NB4 (cell line): ENCODE data around the gene GRHL3.

Experiments used
- CTCF ChIP-seq: IDR thresholded peaks from one replicate; pipeline ENCODE4 v1.5.1; 2012; ENCODE audit warnings: low read depth, low read length
- MYC ChIP-seq: IDR thresholded peaks from 2 replicates; pipeline ENCODE4 v1.6.1; 2011; ENCODE audit warnings: low read depth, low read length
- POLR2A ChIP-seq: IDR thresholded peaks from 2 replicates; pipeline ENCODE4 v1.6.1; 2011; ENCODE audit warnings: mild to moderate bottlenecking; ENCODE audit not compliant: insufficient read length; ENCODE audit errors: extremely low read depth
- TF ChIP-seq, protein P1 (sequence below): IDR thresholded peaks from 2 replicates; pipeline ENCODE4 v1.6.1; 2011; ENCODE audit warnings: low read depth, low read length

GRCh38 chr1:24329797-24330543 is 10.8 kb downstream of the GRHL3 start:
- TF ChIP-seq CTCF (no peak), POLR2A (no peak), MYC (no peak)
- TF ChIP-seq, protein P1, sequence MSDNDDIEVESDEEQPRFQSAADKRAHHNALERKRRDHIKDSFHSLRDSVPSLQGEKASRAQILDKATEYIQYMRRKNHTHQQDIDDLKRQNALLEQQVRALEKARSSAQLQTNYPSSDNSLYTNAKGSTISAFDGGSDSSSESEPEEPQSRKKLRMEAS, result no peak
